ENCODE results near the gene TLR3.
"Not testable (repeated sequence)": the region's sequence is repeated elsewhere in the genome, so short reads cannot be mapped to it uniquely, and the experiment has no call there.

The TLR3 gene

GRCh38 chr4:186050135-186050534 is 18.8 kb upstream of the TLR3 start:
- ATAC-seq, DNase-seq: not testable (repeated sequence)

GRCh38 chr4:186051096-186051495 is 17.9 kb upstream of the TLR3 start:
- ATAC-seq (no peak), DNase-seq (no peak)

- no peak for DNase-seq
Observed at GRCh38 chr4:186058253-186058979, 10.5 kb upstream of the TLR3 start.

GRCh38 chr4:186058980-186059316 is 10.0 kb upstream of the TLR3 start:
- ATAC-seq (no peak), DNase-seq (no peak)

More at GRCh38 chr4:186058253-186058979, 10.5 kb upstream of the TLR3 start:
- peak; percentile 57 for ATAC-seq

- DNase-seq (no peak), ATAC-seq (no peak)
Observed at GRCh38 chr4:186061921-186062320, 7.0 kb upstream of the TLR3 start.

- peak; percentile 88 for ATAC-seq
- DNase-seq = peak; percentile 25
Observed at GRCh38 chr4:186067757-186068385, 1.1 kb upstream of the TLR3 start.

GRCh38 chr4:186069729-186070128 is 773 bp downstream of the TLR3 start:
- ATAC-seq (no peak), DNase-seq (no peak)

- DNase-seq (no peak), ATAC-seq (no peak)
Observed at GRCh38 chr4:186072516-186072915, 3.6 kb downstream of the TLR3 start.

GRCh38 chr4:186074189-186074588 is 5.2 kb downstream of the TLR3 start:
- ATAC-seq = no peak

GRCh38 chr4:186078981-186079638 is 10.2 kb downstream of the TLR3 start:
- no peak for DNase-seq
- no peak for ATAC-seq

More at GRCh38 chr4:186074189-186074588, 5.2 kb downstream of the TLR3 start:
- DNase-seq = no peak

- DNase-seq (no peak), ATAC-seq (no peak)
Observed at GRCh38 chr4:186079694-186080093, 10.7 kb downstream of the TLR3 start.

GRCh38 chr4:186081202-186081807 is 12.3 kb downstream of the TLR3 start:
- no peak for ATAC-seq

GRCh38 chr4:186082221-186082620 is 13.3 kb downstream of the TLR3 start:
- ATAC-seq (no peak), DNase-seq (no peak)

More at GRCh38 chr4:186081202-186081807, 12.3 kb downstream of the TLR3 start:
- DNase-seq = no peak

- DNase-seq (no peak), ATAC-seq (no peak)
Observed at GRCh38 chr4:186088523-186088922, 19.6 kb downstream of the TLR3 start.

GRCh38 chr4:186092296-186092695 is 23.3 kb downstream of the TLR3 start:
- no peak for ATAC-seq

GRCh38 chr4:186095406-186095805 is 26.4 kb downstream of the TLR3 start:
- ATAC-seq (no peak), DNase-seq (no peak)

More at GRCh38 chr4:186092296-186092695, 23.3 kb downstream of the TLR3 start:
- no peak for DNase-seq

GRCh38 chr4:186096681-186097165 is 27.8 kb downstream of the TLR3 start:
- ATAC-seq (no peak), DNase-seq (no peak)

- no peak for DNase-seq
- no peak for ATAC-seq
Observed at GRCh38 chr4:186097386-186097785, 28.4 kb downstream of the TLR3 start.

- ATAC-seq = no peak
- DNase-seq = no peak
Observed at GRCh38 chr4:186102931-186103330, 34.0 kb downstream of the TLR3 start.

- DNase-seq (peak; percentile 57), ATAC-seq (peak; percentile 83)
Observed at GRCh38 chr4:186104114-186104889, 35.3 kb downstream of the TLR3 start, which contains the start of gene FAM149A. FAM149A (plus strand) TSS chr4:186104704.

GRCh38 chr4:186104890-186105646 is 36.1 kb downstream of the TLR3 start:
- DNase-seq (peak; percentile 7), ATAC-seq (peak; percentile 29)
